Measurements from ENCODE around the gene NPPC.

The NPPC gene

DNA sequence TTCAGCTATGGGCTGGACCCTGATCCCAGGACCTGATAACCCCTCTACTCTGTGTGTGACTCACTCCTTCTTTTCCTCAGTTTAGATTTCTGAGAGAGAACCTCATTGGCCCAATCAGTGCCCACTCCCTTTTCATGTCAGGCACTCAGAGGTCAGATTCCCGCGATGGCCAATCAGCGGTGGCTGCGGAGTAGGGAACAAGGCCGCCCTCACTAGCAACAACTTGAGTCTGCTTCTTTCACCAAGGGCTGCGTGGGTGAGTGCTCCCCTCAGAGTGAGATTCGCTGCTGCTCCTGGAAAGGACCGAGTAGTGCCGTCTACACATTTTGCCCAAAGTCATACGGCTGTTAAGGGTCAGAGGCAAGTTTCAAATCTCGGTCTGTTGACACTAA, 34.7 kb downstream of the NPPC start:
- H4K20me1 ChIP-seq (ENCODE audit: low read depth, low read length): no peaks in the 10 kb centered on the region
- H3K9me2 ChIP-seq (replicated peaks; ENCODE audit: insufficient read depth, low read length): no peaks in the 10 kb centered on the region
- H3K27ac ChIP-seq (ENCODE audit: low read depth, low read length): no peak overlapping the region
- H3K9me3 ChIP-seq (ENCODE audit: insufficient read depth, low read length): no peaks in the 10 kb centered on the region
- no peak overlapping the region for H3K9ac ChIP-seq (ENCODE audit: low read length)
- TF ChIP-seq EZH2phosphoT487 (conservative IDR thresholded peaks at IDR 0.05; ENCODE audit: low read length): no peak
- no peak for TF ChIP-seq CTCF (IDR thresholded peaks at IDR 0.05; ENCODE audit: insufficient read depth, low read length, poor library complexity, severe bottlenecking)
- H3K36me3 ChIP-seq (ENCODE audit: low read length): no peaks in the 10 kb centered on the region
- no peaks in the 10 kb centered on the region for H3K79me2 ChIP-seq (ENCODE audit: insufficient read depth, low read length)
- H3K4me3 ChIP-seq (ENCODE audit: insufficient read depth, low read length, poor library complexity, severe bottlenecking): no peak overlapping the region
- no peaks in the 10 kb centered on the region for H3K27me3 ChIP-seq (ENCODE audit: low read length)
- H3F3A ChIP-seq (ENCODE audit: insufficient read depth): no peaks in the 10 kb centered on the region
- H3K4me2 ChIP-seq (ENCODE audit: low read depth, low read length, poor library complexity, severe bottlenecking): no peak overlapping the region
- H2AFZ ChIP-seq (ENCODE audit: low read depth, low read length, severe bottlenecking): no peak overlapping the region

DNA sequence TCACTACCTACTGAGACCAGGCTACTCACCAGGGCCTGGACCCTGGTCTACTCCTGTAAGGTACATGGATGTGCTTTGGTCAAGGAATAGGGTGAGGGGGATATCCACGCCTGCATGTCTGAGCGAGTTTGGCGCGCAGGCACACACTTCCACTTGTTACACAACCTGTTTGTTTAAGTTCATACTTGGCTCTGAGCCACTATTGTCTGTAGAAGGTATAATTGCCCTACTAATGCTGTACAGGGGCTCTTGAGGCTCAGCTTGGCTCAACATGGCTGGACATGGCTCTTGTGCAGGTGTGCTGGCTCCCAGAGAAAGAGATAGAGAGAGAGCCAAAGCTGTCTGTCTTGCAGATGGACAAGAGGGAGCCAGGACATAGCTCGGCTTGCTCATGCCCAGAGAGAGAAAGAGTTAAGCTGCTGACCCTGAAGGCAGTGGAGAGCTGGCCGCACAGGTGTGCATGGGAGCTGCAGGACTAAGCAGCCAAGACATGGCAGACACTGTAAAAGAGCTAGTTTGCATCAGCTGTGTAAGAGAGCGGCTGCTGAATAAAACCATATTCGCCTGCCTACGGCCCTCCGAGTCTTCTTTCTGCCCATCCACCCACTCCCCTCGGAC, 35.2 kb downstream of the NPPC start:
- Histone ChIP-seq H3K9me3 (ENCODE audit: insufficient read depth, low read length) (no peaks in the 10 kb centered on the region), H2AFZ (ENCODE audit: low read depth, low read length, severe bottlenecking) (no peak overlapping the region), H3F3A (ENCODE audit: insufficient read depth) (no peaks in the 10 kb centered on the region), H3K36me3 (ENCODE audit: low read length) (no peaks in the 10 kb centered on the region), H3K27me3 (ENCODE audit: low read length) (no peaks in the 10 kb centered on the region), H3K9me2 (replicated peaks; ENCODE audit: insufficient read depth, low read length) (no peaks in the 10 kb centered on the region), H3K4me2 (ENCODE audit: low read depth, low read length, poor library complexity, severe bottlenecking) (no peak overlapping the region), H3K9ac (ENCODE audit: low read length) (no peak overlapping the region), H3K27ac (ENCODE audit: low read depth, low read length) (no peak overlapping the region), H3K4me3 (ENCODE audit: insufficient read depth, low read length, poor library complexity, severe bottlenecking) (no peak overlapping the region), H4K20me1 (ENCODE audit: low read depth, low read length) (no peaks in the 10 kb centered on the region), H3K79me2 (ENCODE audit: insufficient read depth, low read length) (no peaks in the 10 kb centered on the region)
- TF ChIP-seq EZH2phosphoT487 (conservative IDR thresholded peaks at IDR 0.05; ENCODE audit: low read length) (no peak), CTCF (IDR thresholded peaks at IDR 0.05; ENCODE audit: insufficient read depth, low read length, poor library complexity, severe bottlenecking) (no peak)

- TF ChIP-seq CTCF (IDR thresholded peaks at IDR 0.05; ENCODE audit: insufficient read depth, low read length, poor library complexity, severe bottlenecking) (no peak), EZH2phosphoT487 (conservative IDR thresholded peaks at IDR 0.05; ENCODE audit: low read length) (no peak)
- Histone ChIP-seq H3K4me3 (ENCODE audit: insufficient read depth, low read length, poor library complexity, severe bottlenecking) (no peak overlapping the region), H3K36me3 (ENCODE audit: low read length) (no peaks in the 10 kb centered on the region), H3F3A (ENCODE audit: insufficient read depth) (no peaks in the 10 kb centered on the region), H3K79me2 (ENCODE audit: insufficient read depth, low read length) (no peaks in the 10 kb centered on the region), H3K4me2 (ENCODE audit: low read depth, low read length, poor library complexity, severe bottlenecking) (no peak overlapping the region), H3K27me3 (ENCODE audit: low read length) (no peaks in the 10 kb centered on the region), H4K20me1 (ENCODE audit: low read depth, low read length) (no peaks in the 10 kb centered on the region), H2AFZ (ENCODE audit: low read depth, low read length, severe bottlenecking) (no peak overlapping the region), H3K9me2 (replicated peaks; ENCODE audit: insufficient read depth, low read length) (no peaks in the 10 kb centered on the region), H3K9me3 (ENCODE audit: insufficient read depth, low read length) (no peaks in the 10 kb centered on the region), H3K9ac (ENCODE audit: low read length) (no peak overlapping the region), H3K27ac (ENCODE audit: low read depth, low read length) (no peak overlapping the region)
These were observed 38.4 kb downstream of the NPPC start for GRCh38 chr2:231887756-231888155.
